Neuronal stem cell (in vitro differentiated cells): ENCODE measurements around the gene F12.

Experiments
- DNase-seq: peaks from one replicate; pipeline ENCODE4 v3.0.0-alpha.2; 2013; ENCODE audit warnings: low spot score
- H2AFZ ChIP-seq: one replicate; pipeline ENCODE4 v1.6.1; 2013; ENCODE audit warnings: mild to moderate bottlenecking, low read length, inconsistent platforms
- H2AK5ac ChIP-seq: 2 replicates; pipeline ENCODE4 v1.6.1; 2013; ENCODE audit warnings: low read depth, mild to moderate bottlenecking, inconsistent platforms, low read length, moderate library complexity, mixed read lengths
- H2BK120ac ChIP-seq: 2 replicates; pipeline ENCODE4 v1.6.1; 2013; ENCODE audit warnings: low read depth, mild to moderate bottlenecking, inconsistent platforms, low read length, moderate library complexity, mixed read lengths
- H2BK12ac ChIP-seq: one replicate; pipeline ENCODE4 v1.6.1; 2013; ENCODE audit warnings: low read length, inconsistent platforms
- H2BK15ac ChIP-seq: 2 replicates; pipeline ENCODE4 v1.6.1; 2013; ENCODE audit warnings: mild to moderate bottlenecking, low read length, inconsistent platforms, mixed read lengths
- H2BK5ac ChIP-seq: one replicate; pipeline ENCODE4 v1.6.1; 2013; ENCODE audit warnings: inconsistent platforms, mild to moderate bottlenecking, low read length, moderate library complexity
- H3K14ac ChIP-seq: one replicate; pipeline ENCODE4 v1.6.1; 2013; ENCODE audit warnings: low read length, inconsistent platforms
- H3K18ac ChIP-seq: 2 replicates; pipeline ENCODE4 v1.6.1; 2013; ENCODE audit warnings: low read length, inconsistent platforms
- H3K23ac ChIP-seq: 2 replicates; pipeline ENCODE4 v1.6.1; 2013; ENCODE audit warnings: low read depth, mild to moderate bottlenecking, mixed read lengths, low read length, inconsistent platforms; ENCODE audit not compliant: poor library complexity
- H3K27ac ChIP-seq: replicated peaks from 3 replicates; pipeline ENCODE4 v1.5.1; 2013; ENCODE audit warnings: low read length, inconsistent platforms
- H3K27me3 ChIP-seq, 3 experiments: 2 replicates each; pipeline ENCODE4 v1.6.1; 2013; ENCODE audit warnings: low read length in 3 of 3, mild to moderate bottlenecking in 2 of 3, inconsistent platforms in 1 of 3, low read depth in 1 of 3, mixed read lengths in 1 of 3, moderate library complexity in 1 of 3; ENCODE audit not compliant: control insufficient read depth in 3 of 3, insufficient read depth in 3 of 3
- H3K36me3 ChIP-seq, 2 donors: replicated peaks in 1 of 2; 2 replicates each; pipeline ENCODE4 v1.6.1; 2013; ENCODE audit warnings: low read length in 2 of 2; ENCODE audit not compliant: control insufficient read depth in 2 of 2, insufficient read depth in 2 of 2
- H3K4ac ChIP-seq: 2 replicates; pipeline ENCODE4 v1.6.1; 2013; ENCODE audit warnings: inconsistent platforms, mild to moderate bottlenecking, low read length, moderate library complexity
- H3K4me1 ChIP-seq, 2 donors: 1 replicate in 1 of 2; 2 replicates in 1 of 2; pipeline ENCODE4 v1.6.1; 2013; ENCODE audit warnings: low read length in 2 of 2, low read depth in 1 of 2; ENCODE audit not compliant: control insufficient read depth in 2 of 2, insufficient read depth in 1 of 2
- H3K4me2 ChIP-seq: one replicate; pipeline ENCODE4 v1.6.1; 2013; ENCODE audit warnings: mild to moderate bottlenecking, low read length, inconsistent platforms; ENCODE audit not compliant: insufficient read depth, poor library complexity, severe bottlenecking
- H3K4me3 ChIP-seq, 2 donors: 2 replicates each; pipeline ENCODE4 v1.5.1; 2013; ENCODE audit warnings: low read length in 2 of 2, mild to moderate bottlenecking in 2 of 2, inconsistent platforms in 1 of 2, moderate library complexity in 1 of 2
- H3K79me1 ChIP-seq: one replicate; pipeline ENCODE4 v1.6.1; 2013; ENCODE audit warnings: low read depth, mild to moderate bottlenecking, inconsistent platforms, low read length, moderate library complexity
- H3K9ac ChIP-seq: one replicate; pipeline ENCODE4 v1.6.1; 2013; ENCODE audit warnings: mild to moderate bottlenecking, low read depth, low read length, inconsistent platforms; ENCODE audit not compliant: poor library complexity
- H3K9me3 ChIP-seq, 2 donors: replicated peaks in 1 of 2; 2 replicates each; pipeline versions ENCODE3 to v1.6.1; 2013; ENCODE audit warnings: low read length in 2 of 2, mild to moderate bottlenecking in 2 of 2, inconsistent platforms in 1 of 2, low read depth in 1 of 2, mixed read lengths in 1 of 2, moderate library complexity in 1 of 2; ENCODE audit not compliant: control insufficient read depth in 2 of 2, insufficient read depth in 1 of 2
- H4K8ac ChIP-seq: one replicate; pipeline ENCODE4 v1.6.1; 2013; ENCODE audit warnings: low read depth, mild to moderate bottlenecking, inconsistent platforms, low read length, moderate library complexity
- H4K91ac ChIP-seq: one replicate; pipeline ENCODE4 v1.6.1; 2013; ENCODE audit warnings: low read length, low read depth, mild to moderate bottlenecking, inconsistent platforms; ENCODE audit not compliant: poor library complexity
- whole genome bisulfite sequencing, 2 donors: extraction: QIAGEN DNeasy Blood & Tissue Kit; methylation state at CpG; one replicate each; pipeline ENCODE4 v1.1.7; 2013; ENCODE audit warnings: missing lambda C conversion rate in 2 of 2, mixed read lengths in 1 of 2; ENCODE audit not compliant: insufficient read length in 2 of 2, insufficient replicate concordance in 1 of 2; ENCODE audit errors: extremely low coverage in 2 of 2; 5-methylcytosine and 5-hydroxymethylcytosine counted together

F12 gene

DNA sequence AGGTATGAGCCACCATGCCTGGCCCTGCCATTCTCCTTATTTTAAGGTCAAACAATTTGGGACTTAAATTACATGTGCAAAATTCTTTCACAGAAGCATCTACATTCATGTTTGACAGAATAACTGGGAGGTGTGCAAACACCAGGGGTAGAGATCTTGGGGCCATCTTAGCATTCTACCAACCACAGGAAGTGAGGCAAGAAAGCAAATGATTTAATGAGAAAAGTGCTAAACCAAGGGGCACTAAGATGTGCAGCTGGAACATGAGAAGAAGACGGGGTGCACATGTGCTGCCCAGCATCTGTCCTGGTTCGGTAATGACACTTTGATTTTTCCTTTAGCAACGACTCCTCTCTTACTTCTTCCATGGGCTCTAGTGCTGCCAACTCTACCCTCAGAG lies 1.2 kb upstream of the F12 start:
- Histone ChIP-seq H3K4me1 (no peaks in the 10 kb centered on the region), H4K91ac (no peak overlapping the region), H3K27me3 (peaks cover 0 to 21% (median 11%) of the 10 kb centered on the region in 3 experiments), H3K27ac (no peak overlapping the region), H2BK12ac (no peak overlapping the region), H4K8ac (no peak overlapping the region), H3K18ac (no peak overlapping the region), H2AFZ (no peak overlapping the region), H2BK15ac (no peak overlapping the region), H3K79me1 (no peaks in the 10 kb centered on the region), H3K23ac (no peak overlapping the region), H3K14ac (no peak overlapping the region), H3K9ac (no peak overlapping the region), H3K4ac (no peak overlapping the region), H3K4me3 (no peak overlapping the region), H3K36me3 (no peaks in the 10 kb centered on the region), H2AK5ac (no peak overlapping the region), H3K9me3 (peaks cover 0 to 2% of the 10 kb centered on the region in 2 donors), H3K4me2 (no peak overlapping the region), H2BK5ac (no peak overlapping the region), H2BK120ac (no peak overlapping the region)
- DNase-seq: no peak
- WGBS, 2 donors: no CpG with 5 or more reads among the region's 3 CpGs

DNA sequence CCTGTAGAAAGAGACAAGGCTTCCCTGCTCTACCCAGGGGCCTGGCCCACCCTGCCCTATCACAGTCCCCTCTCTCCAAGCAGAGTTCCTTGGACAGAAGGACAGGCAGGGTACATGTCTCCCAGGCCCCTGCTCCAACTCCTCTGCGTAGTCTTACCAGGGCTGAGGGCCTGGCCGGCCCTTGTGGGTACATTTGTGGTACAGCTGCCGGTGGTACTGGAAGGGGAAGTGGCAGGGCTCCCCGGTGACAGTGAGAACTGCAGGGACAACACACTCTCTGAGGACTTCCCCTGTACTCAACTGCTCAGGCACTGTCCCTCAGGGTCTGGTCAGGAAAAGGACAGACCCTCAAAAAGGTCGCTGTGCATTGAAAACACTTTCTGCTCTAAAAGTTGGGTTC lies 3.6 kb downstream of the F12 start:
- no peak overlapping the region for H3K14ac ChIP-seq
- no peaks in the 10 kb centered on the region for H3K9me3 ChIP-seq
- H3K4ac ChIP-seq: no peak overlapping the region
- no peak overlapping the region for H4K8ac ChIP-seq
- H3K36me3 ChIP-seq: no peaks in the 10 kb centered on the region
- no peak overlapping the region for H3K23ac ChIP-seq
- DNase-seq: no peak
- no peak overlapping the region for H2BK120ac ChIP-seq
- H3K79me1 ChIP-seq: no peaks in the 10 kb centered on the region
- peak overlapping the region; percentile 74 for H2AK5ac ChIP-seq
- no peak overlapping the region for H3K27ac ChIP-seq
- H3K4me1 ChIP-seq: peaks cover 16 to 21% of the 10 kb centered on the region in 2 donors
- no peak overlapping the region for H3K4me3 ChIP-seq
- H2BK5ac ChIP-seq: no peak overlapping the region
- no peak overlapping the region for H3K18ac ChIP-seq
- H4K91ac ChIP-seq: no peak overlapping the region
- WGBS, 2 donors: no CpG with 5 or more reads among the region's 5 CpGs
- no peak overlapping the region for H2BK12ac ChIP-seq
- no peak overlapping the region for H2BK15ac ChIP-seq
- H3K27me3 ChIP-seq: peaks cover 16 to 63% (median 51%) of the 10 kb centered on the region in 3 experiments
- H2AFZ ChIP-seq: no peak overlapping the region
- no peak overlapping the region for H3K4me2 ChIP-seq
- peak overlapping the region; percentile 34 for H3K9ac ChIP-seq

DNA sequence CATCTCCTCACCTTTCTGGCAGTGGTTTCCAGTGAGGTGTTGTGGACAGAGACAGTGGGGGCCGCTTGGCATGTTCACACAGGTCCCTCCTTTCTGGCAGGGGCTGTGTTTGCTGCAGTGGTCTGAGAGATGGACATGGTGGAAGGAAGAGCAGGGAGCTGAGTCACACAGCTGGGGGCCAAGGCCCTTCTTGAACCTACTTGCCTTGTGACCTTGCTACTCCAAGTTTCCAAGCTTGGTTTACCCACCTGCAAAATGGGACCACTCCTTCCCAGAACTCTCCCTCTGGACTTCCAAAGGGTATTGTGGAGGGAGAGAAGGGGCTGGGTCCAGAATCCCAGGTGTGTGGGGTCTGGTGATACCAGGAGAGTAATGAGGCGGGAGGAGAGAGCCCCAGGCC lies 4.1 kb downstream of the F12 start:
- Histone ChIP-seq H3K27ac (no peak overlapping the region), H3K4me2 (no peak overlapping the region), H3K79me1 (peaks cover 1% of the 10 kb centered on the region), H3K36me3 (no peaks in the 10 kb centered on the region), H3K23ac (no peak overlapping the region), H2BK15ac (peak overlapping the region; percentile 100), H2BK5ac (no peak overlapping the region), H3K4ac (no peak overlapping the region), H3K4me3 (no peak overlapping the region), H2BK12ac (no peak overlapping the region), H3K18ac (peak overlapping the region; percentile 20), H3K4me1 (peaks cover 16 to 21% of the 10 kb centered on the region in 2 donors), H4K8ac (no peak overlapping the region), H2AFZ (peak overlapping the region; percentile 97), H3K9me3 (no peaks in the 10 kb centered on the region), H3K14ac (no peak overlapping the region), H3K9ac (no peak overlapping the region), H4K91ac (no peak overlapping the region), H2AK5ac (peak overlapping the region; percentile 98), H2BK120ac (no peak overlapping the region), H3K27me3 (peaks cover 16 to 63% (median 51%) of the 10 kb centered on the region in 3 experiments)
- DNase-seq: no peak
- no CpG with 5 or more reads among the region's 2 CpGs for WGBS, 2 donors

DNA sequence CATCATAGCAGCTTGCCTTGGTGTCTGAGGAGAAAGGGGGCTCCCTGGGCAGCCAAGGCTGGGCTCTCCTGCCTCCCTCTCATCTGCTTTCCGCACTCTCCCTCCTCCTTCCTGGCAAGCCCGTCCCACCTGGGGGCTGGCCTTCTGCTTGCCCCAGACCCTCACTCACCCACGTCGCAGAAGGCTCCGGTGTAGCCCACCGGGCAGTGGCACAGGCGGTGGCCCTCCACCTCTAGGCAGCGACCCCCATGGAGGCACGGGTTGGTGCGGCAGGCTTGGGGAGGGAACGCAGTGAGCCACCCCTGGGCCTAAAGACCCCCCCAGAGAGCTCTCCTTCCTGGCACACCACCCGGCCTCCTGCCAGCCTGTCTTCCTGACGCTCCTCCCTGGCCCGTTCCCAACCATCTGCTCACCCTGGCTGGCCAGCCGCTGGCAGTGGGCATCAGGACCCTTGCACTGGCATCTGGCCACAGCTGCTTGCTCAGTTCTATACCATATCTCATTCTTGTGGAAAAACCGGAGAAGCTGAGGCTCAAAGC lies 4.7 kb downstream of the F12 start:
- H2BK120ac ChIP-seq: peak overlapping the region; percentile 95
- H2AFZ ChIP-seq: peak overlapping the region; percentile 97
- WGBS, 2 donors: no CpG with 5 or more reads among the region's 16 CpGs
- H3K4ac ChIP-seq: peak overlapping the region; percentile 90
- H4K91ac ChIP-seq: peak overlapping the region; percentile 68
- H4K8ac ChIP-seq: peak overlapping the region; percentile 99
- H3K23ac ChIP-seq: peak overlapping the region; percentile 97
- H3K4me1 ChIP-seq: peaks cover 16 to 21% of the 10 kb centered on the region in 2 donors
- peak overlapping the region; percentile 98 for H3K18ac ChIP-seq
- peak overlapping the region; percentile 98 for H2AK5ac ChIP-seq
- peaks cover 16 to 63% (median 51%) of the 10 kb centered on the region in 3 experiments for H3K27me3 ChIP-seq
- H3K79me1 ChIP-seq: peaks cover 2% of the 10 kb centered on the region
- H3K4me2 ChIP-seq: peak overlapping the region; percentile 96
- H2BK12ac ChIP-seq: peak overlapping the region; percentile 97
- no peak for DNase-seq
- peak overlapping the region; percentile 59 for H2BK5ac ChIP-seq
- no peak overlapping the region for H3K27ac ChIP-seq
- H3K36me3 ChIP-seq: no peaks in the 10 kb centered on the region
- no peaks in the 10 kb centered on the region for H3K9me3 ChIP-seq
- H3K4me3 ChIP-seq: peak overlapping the region; percentile 41 to 83
- H2BK15ac ChIP-seq: peak overlapping the region; percentile 100
- peak overlapping the region; percentile 64 for H3K9ac ChIP-seq
- peak overlapping the region; percentile 40 for H3K14ac ChIP-seq
